Caco-2 (cell line): Measurements from ENCODE around the gene PPM1L. TPM values are rescaled to one million over a fixed set of nuclear protein-coding genes. Genes with fewer than 3 reads are reported as not detected.
"Not testable (repeated sequence)": the region's sequence is repeated elsewhere in the genome, so short reads cannot be mapped to it uniquely, and the experiment has no call there.

ENCODE experiments used
- BruUV-seq: library from RNA; stranded (reverse); fragments of 400-500 nt; replicated peaks from 2 replicates; lab custom pipeline; 2021; lab: Mats Ljungman, UMichigan
- CTCF ChIA-PET: fragments of 300-600 bp; sonication (Branson Sonifier 250); formaldehyde crosslinking; loops from one replicate; lab custom pipeline; 2022; ENCODE audit warnings: antibody characterized with exemption; lab: Charles Lee
- POLR2A ChIA-PET: fragments of 300-600 bp; sonication (Branson Sonifier 250); formaldehyde crosslinking; loops from one replicate; lab custom pipeline; 2022; ENCODE audit warnings: antibody characterized with exemption; lab: Charles Lee
- DNase-seq, 2 experiments: peaks; one replicate each; pipeline versions ENCODE4 v3.0.0 to v3.0.0-alpha.2; 2020 to 2022
- H3K27me3 ChIP-seq: replicated peaks from 2 replicates; pipeline ENCODE4 v1.6.0; 2011; ENCODE audit warnings: low read length; ENCODE audit not compliant: control insufficient read depth, insufficient read depth
- H3K36me3 ChIP-seq: 2 replicates; pipeline ENCODE4 v1.5.1; 2011; ENCODE audit warnings: low read length; ENCODE audit not compliant: control insufficient read depth, insufficient read depth
- H3K4me1 ChIP-seq: fragments of 250-450 bp; sonication (Bioruptor Pico); 2 replicates; pipeline ENCODE4 v1.5.1; 2020; ENCODE audit warnings: mild to moderate bottlenecking
- H3K4me3 ChIP-seq: 2 replicates; pipeline ENCODE4 v1.5.1; 2011; ENCODE audit warnings: low read depth, mild to moderate bottlenecking, control low read depth, low read length
- H3K9me3 ChIP-seq: fragments of 250-450 bp; sonication (Bioruptor Pico); 2 replicates; pipeline ENCODE4 v1.5.1; 2020; ENCODE audit warnings: mild to moderate bottlenecking, moderate library complexity
- H3K27ac Mint-ChIP-seq: one replicate; pipeline ENCODE4 v1.8.0; 2022; ENCODE audit warnings: mixed read lengths; ENCODE audit not compliant: unreplicated experiment
- H3K27me3 Mint-ChIP-seq: one replicate; pipeline ENCODE4 v1.8.0; 2022; ENCODE audit warnings: mixed read lengths; ENCODE audit not compliant: insufficient read depth, unreplicated experiment
- H3K36me3 Mint-ChIP-seq: one replicate; pipeline ENCODE4 v1.8.0; 2022; ENCODE audit warnings: mild to moderate bottlenecking, mixed read lengths; ENCODE audit not compliant: insufficient read depth, unreplicated experiment
- H3K4me1 Mint-ChIP-seq: one replicate; pipeline ENCODE4 v1.8.0; 2022; ENCODE audit warnings: low read depth, mixed read lengths; ENCODE audit not compliant: unreplicated experiment
- H3K4me3 Mint-ChIP-seq: one replicate; pipeline ENCODE4 v1.8.0; 2022; ENCODE audit warnings: mild to moderate bottlenecking, moderate library complexity, mixed read lengths; ENCODE audit not compliant: unreplicated experiment
- H3K9me3 Mint-ChIP-seq: one replicate; pipeline ENCODE4 v1.8.0; 2022; ENCODE audit warnings: mixed read lengths; ENCODE audit not compliant: unreplicated experiment
- CTCF ChIP-seq, 2 experiments: fragments of 200-600 bp in 1 of 2; IDR thresholded peaks; 1 replicate in 1 of 2; 2 replicates in 1 of 2; pipeline versions ENCODE4 v1.5.1 to v1.8.0; 2011 to 2022; ENCODE audit warnings: antibody characterized with exemption in 1 of 2, control low read depth in 1 of 2, inconsistent platforms in 1 of 2, low read depth in 1 of 2, low read length in 1 of 2, mild to moderate bottlenecking in 1 of 2, moderate library complexity in 1 of 2; ENCODE audit not compliant: insufficient read depth in 1 of 2, severe bottlenecking in 1 of 2, unreplicated experiment in 1 of 2
- intact Hi-C: fragments of 100-400 bp; cut with micrococcal nuclease; formaldehyde crosslinking; loops from one replicate; pipeline ENCODE4 v1.10.0; 2022; ENCODE audit not compliant: unreplicated experiment
- total RNA-seq: library from RNA; stranded (reverse); gene quantifications from 2 replicates; pipeline ENCODE4 v1.2.3, GENCODE V29; 2022

Gene PPM1L
- total RNA-seq, 1 experiment from 2014 or later = 2.0 TPM

- no peak overlapping the region for H3K27ac Mint-ChIP-seq
- intact Hi-C loops = no loop called here
Measured at GRCh38 chr3:160999274-160999673, 243.2 kb downstream of the PPM1L start.

GRCh38 chr3:161008086-161008485, 252.1 kb downstream of the PPM1L start:
- Mint-ChIP-seq H3K4me1 (no peaks in the 10 kb centered on the region), H3K36me3 (no peaks in the 10 kb centered on the region), H3K27me3 (peaks cover 2% of the 10 kb centered on the region), H3K4me3 (no peak overlapping the region), H3K9me3 (no peaks in the 10 kb centered on the region), H3K27ac (no peak overlapping the region)
- no peak overlapping the region for H3K4me3 ChIP-seq
- no peak for DNase-seq
- TF ChIP-seq CTCF (IDR thresholded peaks at IDR 0.05; ENCODE audit: insufficient read depth in 1 of 2, low read depth in 1 of 2, low read length in 1 of 2, severe bottlenecking in 1 of 2, unreplicated experiment in 1 of 2) = no peak
- ChIA-PET CTCF (no interaction called here), POLR2A (no interaction called here)
- no TSS peak for BruUV-seq
- intact Hi-C loops = no loop called here
- H3K27me3 ChIP-seq = no peaks in the 10 kb centered on the region
- H3K36me3 ChIP-seq = no peaks in the 10 kb centered on the region
- no peaks in the 10 kb centered on the region for H3K9me3 ChIP-seq
- H3K4me1 ChIP-seq = no peaks in the 10 kb centered on the region

More at GRCh38 chr3:160999274-160999673, 243.2 kb downstream of the PPM1L start:
- H3K27me3 ChIP-seq = no peaks in the 10 kb centered on the region
- H3K4me1 Mint-ChIP-seq = no peaks in the 10 kb centered on the region
- no peak for DNase-seq
- H3K36me3 Mint-ChIP-seq = peaks cover 4% of the 10 kb centered on the region
- H3K4me3 ChIP-seq = no peak overlapping the region
- no peaks in the 10 kb centered on the region for H3K4me1 ChIP-seq
- no peaks in the 10 kb centered on the region for H3K9me3 ChIP-seq
- TF ChIP-seq CTCF (IDR thresholded peaks at IDR 0.05; ENCODE audit: insufficient read depth in 1 of 2, low read depth in 1 of 2, low read length in 1 of 2, severe bottlenecking in 1 of 2, unreplicated experiment in 1 of 2) = no peak
- no TSS peak for BruUV-seq
- CTCF ChIA-PET = no interaction called here
- H3K36me3 ChIP-seq = no peaks in the 10 kb centered on the region
- H3K9me3 Mint-ChIP-seq = peaks cover 9% of the 10 kb centered on the region
- no peaks in the 10 kb centered on the region for H3K27me3 Mint-ChIP-seq
- H3K4me3 Mint-ChIP-seq = no peak overlapping the region
- POLR2A ChIA-PET = no interaction called here

- H3K4me1 ChIP-seq, H3K27ac Mint-ChIP-seq, H3K36me3 Mint-ChIP-seq, H3K27me3 ChIP-seq, H3K36me3 ChIP-seq, DNase-seq, H3K9me3 Mint-ChIP-seq, H3K27me3 Mint-ChIP-seq, CTCF ChIA-PET, H3K9me3 ChIP-seq, POLR2A ChIA-PET, H3K4me3 ChIP-seq, H3K4me3 Mint-ChIP-seq, BruUV-seq, intact Hi-C loops, H3K4me1 Mint-ChIP-seq: not testable (repeated sequence)
Measured at GRCh38 chr3:161010151-161010550, 254.1 kb downstream of the PPM1L start.
